ENCODE measurements around the gene TMEM132C.

DNA sequence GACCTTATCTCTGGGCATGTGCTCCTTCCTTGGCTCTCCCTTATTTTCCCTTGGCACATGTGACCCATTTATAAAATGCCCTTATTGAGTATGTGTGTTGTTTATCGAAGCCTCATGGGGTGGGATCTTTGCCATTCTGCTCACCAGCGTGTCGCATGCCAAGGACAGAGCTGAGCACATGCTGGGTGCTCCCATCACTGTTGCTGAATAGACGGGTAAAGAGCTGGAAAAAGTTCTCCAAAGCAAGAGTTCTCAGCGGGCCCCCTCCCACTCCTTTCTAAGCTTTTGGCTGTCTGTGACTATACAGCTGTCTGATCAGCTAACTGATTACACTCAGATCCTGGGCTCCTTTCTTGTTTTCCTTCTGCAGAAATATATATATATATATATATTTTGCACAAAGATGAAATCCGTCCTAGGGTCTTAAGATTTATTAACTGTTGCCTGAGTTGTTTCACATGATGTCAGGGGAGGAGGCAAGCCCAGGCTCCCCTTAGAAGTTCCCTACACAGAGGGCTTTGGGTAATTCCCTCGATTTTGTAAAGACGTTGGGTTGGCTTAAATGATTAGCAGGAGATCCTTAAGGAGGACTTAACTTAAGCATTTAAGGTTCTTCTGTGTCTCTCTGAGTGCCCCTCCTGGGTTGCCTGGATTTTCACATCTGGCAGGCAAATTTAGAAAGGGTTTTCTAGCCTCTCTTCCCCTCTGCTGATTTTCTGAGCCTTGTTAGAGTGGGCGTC is 71.6 kb downstream of the TMEM132C start:
- no peak for TF ChIP-seq EZH2 (IDR thresholded peaks at IDR 0.05; ENCODE audit: borderline replicate concordance)
- TF ChIP-seq, protein P1, sequence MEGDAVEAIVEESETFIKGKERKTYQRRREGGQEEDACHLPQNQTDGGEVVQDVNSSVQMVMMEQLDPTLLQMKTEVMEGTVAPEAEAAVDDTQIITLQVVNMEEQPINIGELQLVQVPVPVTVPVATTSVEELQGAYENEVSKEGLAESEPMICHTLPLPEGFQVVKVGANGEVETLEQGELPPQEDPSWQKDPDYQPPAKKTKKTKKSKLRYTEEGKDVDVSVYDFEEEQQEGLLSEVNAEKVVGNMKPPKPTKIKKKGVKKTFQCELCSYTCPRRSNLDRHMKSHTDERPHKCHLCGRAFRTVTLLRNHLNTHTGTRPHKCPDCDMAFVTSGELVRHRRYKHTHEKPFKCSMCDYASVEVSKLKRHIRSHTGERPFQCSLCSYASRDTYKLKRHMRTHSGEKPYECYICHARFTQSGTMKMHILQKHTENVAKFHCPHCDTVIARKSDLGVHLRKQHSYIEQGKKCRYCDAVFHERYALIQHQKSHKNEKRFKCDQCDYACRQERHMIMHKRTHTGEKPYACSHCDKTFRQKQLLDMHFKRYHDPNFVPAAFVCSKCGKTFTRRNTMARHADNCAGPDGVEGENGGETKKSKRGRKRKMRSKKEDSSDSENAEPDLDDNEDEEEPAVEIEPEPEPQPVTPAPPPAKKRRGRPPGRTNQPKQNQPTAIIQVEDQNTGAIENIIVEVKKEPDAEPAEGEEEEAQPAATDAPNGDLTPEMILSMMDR (IDR thresholded peaks at IDR 0.05; ENCODE audit: poor library complexity) = no peak
- TF ChIP-seq EZH2phosphoT487 (IDR thresholded peaks at IDR 0.05; ENCODE audit: low read depth, severe bottlenecking, unreplicated experiment) = no peak
